ENCODE results near the gene TNFRSF25.

- TF ChIP-seq CTCF (IDR thresholded peaks at IDR 0.05) (no peak), ZSCAN18 (CRISPR knock-in tag; IDR thresholded peaks at IDR 0.05) (no peak), SP1 (CRISPR knock-in tag; conservative IDR thresholded peaks at IDR 0.05) (no peak), USF1 (CRISPR knock-in tag; IDR thresholded peaks at IDR 0.05) (no peak), FOXK1 (CRISPR knock-in tag; IDR thresholded peaks at IDR 0.05) (no peak), ZBTB43 (CRISPR knock-in tag; IDR thresholded peaks at IDR 0.05) (no peak), MLX (CRISPR knock-in tag; IDR thresholded peaks at IDR 0.05) (no peak), ELF4 (CRISPR knock-in tag; IDR thresholded peaks at IDR 0.05; ENCODE audit: low read depth) (no peak), NR2C2 (CRISPR knock-in tag; IDR thresholded peaks at IDR 0.05) (no peak), ATF2 (CRISPR knock-in tag; IDR thresholded peaks at IDR 0.05; ENCODE audit: borderline replicate concordance, low read depth) (no peak)
These were observed 17.8 kb upstream of the TNFRSF25 start for GRCh38 chr1:6483761-6484117.
